HepG2 (cell line): ENCODE measurements around the gene CPHXL2. TPM values are rescaled to one million over a fixed set of nuclear protein-coding genes. Genes with fewer than 3 reads are reported as not detected.

Experiments
- CBX2 ChIP-seq, 2 experiments: fragments of 200-600 bp in 1 of 2; sonication (generic); formaldehyde crosslinking in 1 of 2; IDR thresholded peaks; 2 replicates each; pipeline versions ENCODE4 v1.7.0 to v1.8.1; 2018 to 2022; ENCODE audit warnings: low read depth in 2 of 2, low read length in 1 of 2, mild to moderate bottlenecking in 1 of 2, missing genetic modification reagents in 1 of 2
- EZH2 ChIP-seq: conservative IDR thresholded peaks from 2 replicates; pipeline ENCODE4 v1.6.1; 2012; ENCODE audit warnings: mild to moderate bottlenecking, low read depth, low read length, moderate library complexity
- HOXA3 ChIP-seq: sonication (generic); formaldehyde crosslinking; IDR thresholded peaks from 2 replicates; pipeline ENCODE4 v1.5.0; 2020; ENCODE audit warnings: missing genetic modification reagents
- ISL2 ChIP-seq: sonication (generic); formaldehyde crosslinking; IDR thresholded peaks from 2 replicates; pipeline ENCODE4 v1.5.0; 2020; ENCODE audit warnings: missing genetic modification reagents
- JUN ChIP-seq: sonication (generic); formaldehyde crosslinking; IDR thresholded peaks from 2 replicates; pipeline ENCODE4 v1.4.0; 2020; ENCODE audit warnings: mild to moderate bottlenecking, missing genetic modification reagents
- KIAA2018 ChIP-seq: sonication (generic); formaldehyde crosslinking; IDR thresholded peaks from 2 replicates; pipeline ENCODE4 v1.5.0; 2020; ENCODE audit warnings: mild to moderate bottlenecking, missing genetic modification reagents, borderline replicate concordance
- NFKB2 ChIP-seq: sonication (generic); formaldehyde crosslinking; IDR thresholded peaks from 2 replicates; pipeline ENCODE4 v1.4.0; 2020; ENCODE audit warnings: missing genetic modification reagents, borderline replicate concordance
- NPAS2 ChIP-seq: sonication (generic); formaldehyde crosslinking; IDR thresholded peaks from 2 replicates; pipeline ENCODE4 v1.8.0; 2022; ENCODE audit warnings: mild to moderate bottlenecking, missing genetic modification reagents, borderline replicate concordance
- RBM39 ChIP-seq: fragments of 200-400 bp; formaldehyde crosslinking; IDR thresholded peaks from one replicate; pipeline ENCODE4 v1.6.1; 2018; ENCODE audit warnings: antibody characterized with exemption, mild to moderate bottlenecking, low read depth, low read length; ENCODE audit not compliant: poor library complexity, severe bottlenecking
- RCOR2 ChIP-seq: IDR thresholded peaks from 2 replicates; pipeline ENCODE4 v1.6.1; 2016; ENCODE audit warnings: missing biosample characterization, missing genetic modification reagents
- SIN3A ChIP-seq: IDR thresholded peaks from 2 replicates; pipeline ENCODE4 v1.6.1; 2011; ENCODE audit warnings: low read depth, mild to moderate bottlenecking, control low read depth, low read length, borderline replicate concordance
- SP140L ChIP-seq: sonication (generic); formaldehyde crosslinking; IDR thresholded peaks from 2 replicates; pipeline ENCODE4 v1.4.0; 2020; ENCODE audit warnings: missing genetic modification reagents, borderline replicate concordance
- SPEN ChIP-seq: sonication (generic); formaldehyde crosslinking; IDR thresholded peaks from 2 replicates; pipeline ENCODE4 v1.5.1; 2020; ENCODE audit warnings: low read depth, mild to moderate bottlenecking, missing genetic modification reagents
- ZNF232 ChIP-seq: sonication (generic); formaldehyde crosslinking; IDR thresholded peaks from 2 replicates; pipeline ENCODE4 v1.4.0; 2020; ENCODE audit warnings: missing genetic modification reagents, borderline replicate concordance
- ZNF589 ChIP-seq: sonication (generic); formaldehyde crosslinking; conservative IDR thresholded peaks from 2 replicates; pipeline ENCODE4 v1.8.0; 2022; ENCODE audit warnings: mild to moderate bottlenecking, moderate library complexity, missing genetic modification reagents
- ZNF670 ChIP-seq: sonication (generic); formaldehyde crosslinking; IDR thresholded peaks from 2 replicates; pipeline ENCODE4 v1.8.0; 2022; ENCODE audit warnings: mild to moderate bottlenecking, missing genetic modification reagents, borderline replicate concordance
- ZNF816 ChIP-seq: sonication (generic); formaldehyde crosslinking; IDR thresholded peaks from 2 replicates; pipeline ENCODE4 v1.8.0; 2022; ENCODE audit warnings: missing genetic modification reagents, mild to moderate bottlenecking, borderline replicate concordance
- polyA plus RNA-seq, 8 experiments: library from polyadenylated mRNA; depleted of rRNA in 3 of 8; stranded (reverse) in 7 of 8; unstranded in 1 of 8; fragments of >200 nt; fragmentation: Illumina TruSeq in 4 of 8; extraction: Trizol in 4 of 8; gene quantifications; 2 replicates each; pipeline versions ENCODE4 v1.2.1 to v1.2.3, GENCODE V29; 2011 to 2016; ENCODE audit warnings: low read depth in 4 of 8, missing spikeins in 1 of 8, mixed read lengths in 1 of 8; ENCODE audit not compliant: insufficient read depth in 1 of 8
- total RNA-seq, 5 experiments: library from RNA; depleted of rRNA; stranded (reverse); fragments of >200 nt; fragmentation: Illumina TruSeq; extraction: Trizol; gene quantifications; 2 replicates each; pipeline ENCODE4 v1.2.3, GENCODE V29; 2016; ENCODE audit warnings: low read depth in 1 of 5
- TF ChIP-seq, protein P1 (sequence below): sonication (generic); formaldehyde crosslinking; IDR thresholded peaks from 2 replicates; pipeline ENCODE4 v1.8.0; 2022; ENCODE audit warnings: mild to moderate bottlenecking, missing genetic modification reagents, moderate library complexity
- TF ChIP-seq, protein P2 (sequence below): sonication (generic); formaldehyde crosslinking; IDR thresholded peaks from 2 replicates; pipeline ENCODE4 v1.4.0; 2020; ENCODE audit warnings: missing genetic modification reagents

CPHXL2 gene
- total and polyA plus RNA-seq, 2 of the 13 experiments (the other 11 are each of a cell fraction or from before 2014, with no cell fraction given), result not detected

- TF ChIP-seq KIAA2018 (CRISPR knock-in tag) (peak; percentile 85; the same call in 1 of the 2 replicates), CBX2 (IDR thresholded peaks at IDR 0.05; ENCODE audit: low read depth, low read length) (no peak), CBX2 (CRISPR knock-in tag; IDR thresholded peaks at IDR 0.05; ENCODE audit: low read depth) (no peak), RBM39 (peak; percentile 83), ZNF589 (CRISPR knock-in tag) (no peak; the same call in 1 of the 2 replicates), RCOR2 (CRISPR knock-in tag) (0 out of 2 replicates have a peak, but pooled peaks have one; percentile 20), SP140L (CRISPR knock-in tag) (no peak), ZNF670 (peak; percentile 63; the same call in 1 of the 2 replicates), SIN3A (peak; percentile 97), ISL2 (peak; percentile 46; the same call in 1 of the 2 replicates), EZH2 (no peak), NPAS2 (CRISPR knock-in tag) (no peak), JUN (no peak), ZNF816 (CRISPR knock-in tag) (peak; percentile 81; the same call in 1 of the 2 replicates), NFKB2 (CRISPR knock-in tag) (peak; percentile 76), SPEN (CRISPR knock-in tag) (peak; percentile 69; the same call in 1 of the 2 replicates), ZNF232 (CRISPR knock-in tag) (0 out of 2 replicates have a peak, but pooled peaks have one; percentile 61), HOXA3 (CRISPR knock-in tag) (peak; percentile 87)
- TF ChIP-seq, protein P1, sequence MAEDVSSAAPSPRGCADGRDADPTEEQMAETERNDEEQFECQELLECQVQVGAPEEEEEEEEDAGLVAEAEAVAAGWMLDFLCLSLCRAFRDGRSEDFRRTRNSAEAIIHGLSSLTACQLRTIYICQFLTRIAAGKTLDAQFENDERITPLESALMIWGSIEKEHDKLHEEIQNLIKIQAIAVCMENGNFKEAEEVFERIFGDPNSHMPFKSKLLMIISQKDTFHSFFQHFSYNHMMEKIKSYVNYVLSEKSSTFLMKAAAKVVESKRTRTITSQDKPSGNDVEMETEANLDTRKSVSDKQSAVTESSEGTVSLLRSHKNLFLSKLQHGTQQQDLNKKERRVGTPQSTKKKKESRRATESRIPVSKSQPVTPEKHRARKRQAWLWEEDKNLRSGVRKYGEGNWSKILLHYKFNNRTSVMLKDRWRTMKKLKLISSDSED (CRISPR knock-in tag), result peak; percentile 47; the same call in 1 of the 2 replicates
- TF ChIP-seq, protein P2, sequence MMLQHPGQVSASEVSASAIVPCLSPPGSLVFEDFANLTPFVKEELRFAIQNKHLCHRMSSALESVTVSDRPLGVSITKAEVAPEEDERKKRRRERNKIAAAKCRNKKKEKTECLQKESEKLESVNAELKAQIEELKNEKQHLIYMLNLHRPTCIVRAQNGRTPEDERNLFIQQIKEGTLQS (CRISPR knock-in tag), result no peak; the same call in 1 of the 2 replicates
Measured at GRCh38 chr16:75647492-75648264, 29.1 kb downstream of the CPHXL2 start, which contains the start of the genes KARS1 and TERF2IP (continued).
